GM12878 (cell line): ENCODE data around the gene RPRD1B. TPM values are rescaled to one million over a fixed set of nuclear protein-coding genes. Genes with fewer than 3 reads are reported as not detected.

Source experiments
- ATAC-seq: fragments of 200-7000 bp; cut with Tn5 transposase; 3 replicates; pipeline ENCODE4 v1.9.1; 2020; ENCODE audit warnings: mild to moderate bottlenecking, moderate library complexity
- BruUV-seq: library from RNA; stranded (reverse); fragments of 400-500 nt; replicated peaks from 2 replicates; lab custom pipeline; 2021; lab: Mats Ljungman, UMichigan
- CTCF ChIA-PET: fragments of 300-600 bp; sonication (Branson Sonifier 250); formaldehyde crosslinking; extraction: SDS; loops from one replicate; lab custom pipeline; 2021; ENCODE audit warnings: inconsistent platforms; lab: Yijun Ruan, JAX
- POLR2A ChIA-PET: fragments of 350-600 bp; formaldehyde crosslinking; extraction: SDS; loops from one replicate; lab custom pipeline; 2021; ENCODE audit warnings: inconsistent platforms; lab: Charles Lee
- RAD21 ChIA-PET: fragments of 300-600 bp; sonication (Branson Sonifier 250); formaldehyde crosslinking; loops from one replicate; lab custom pipeline; 2023; ENCODE audit warnings: antibody characterized with exemption; ENCODE audit not compliant: unreplicated experiment; lab: Charles Lee
- SMC1A ChIA-PET: fragments of 300-600 bp; sonication (Branson Sonifier 250); formaldehyde crosslinking; loops from one replicate; lab custom pipeline; 2023; ENCODE audit not compliant: unreplicated experiment, uncharacterized antibody; lab: Charles Lee
- DNase-seq: peaks from one replicate; pipeline ENCODE4 v3.0.0-alpha.2; 2011; ENCODE audit warnings: low read depth, low spot score
- FAIRE-seq: peaks from 3 replicates; lab custom pipeline; 2011; peaks lifted over from hg19 to GRCh38; lab: Jason Lieb, UNC
- H2AFZ ChIP-seq: 2 replicates; pipeline ENCODE4 v1.6.0; 2011; ENCODE audit warnings: low read depth, low read length, control low read depth; ENCODE audit not compliant: control insufficient read depth
- H3K27ac ChIP-seq: 2 replicates; pipeline ENCODE4 v1.5.1; 2011; ENCODE audit warnings: control low read depth; ENCODE audit not compliant: control insufficient read depth, insufficient read depth
- H3K27me3 ChIP-seq, 2 experiments: replicated peaks in 1 of 2; 2 replicates each; pipeline versions ENCODE4 v1.6.0 to v1.6.1; 2011; ENCODE audit warnings: low read length in 1 of 2; ENCODE audit not compliant: control insufficient read depth in 2 of 2, insufficient read depth in 2 of 2
- H3K36me3 ChIP-seq, 2 experiments: 2 replicates each; pipeline ENCODE4 v1.5.1; 2011; ENCODE audit warnings: low read length in 1 of 2; ENCODE audit not compliant: control insufficient read depth in 2 of 2, insufficient read depth in 2 of 2
- H3K4me1 ChIP-seq: 2 replicates; pipeline ENCODE4 v1.6.1; 2011; ENCODE audit warnings: mild to moderate bottlenecking, low read length, moderate library complexity, mixed read lengths; ENCODE audit not compliant: control insufficient read depth, insufficient read depth
- H3K4me2 ChIP-seq: 2 replicates; pipeline ENCODE4 v1.6.0; 2011; ENCODE audit warnings: control low read depth; ENCODE audit not compliant: control insufficient read depth, insufficient read depth
- H3K4me3 ChIP-seq: fragments of 200-600 bp; sonication (generic); 2 replicates; pipeline ENCODE4 v1.5.1; 2016
- H3K79me2 ChIP-seq: 2 replicates; pipeline ENCODE4 v1.6.0; 2011; ENCODE audit warnings: low read length; ENCODE audit not compliant: control insufficient read depth, insufficient read depth
- H3K9ac ChIP-seq: 2 replicates; pipeline ENCODE4 v1.8.0; 2011; ENCODE audit warnings: low read length, control low read depth, mixed read lengths; ENCODE audit not compliant: control insufficient read depth, insufficient read depth
- H3K9me3 ChIP-seq: replicated peaks from 3 replicates; pipeline ENCODE4 v1.5.1; 2011; ENCODE audit warnings: mild to moderate bottlenecking, low read length; ENCODE audit not compliant: control insufficient read depth, insufficient read depth
- H4K20me1 ChIP-seq: 2 replicates; pipeline ENCODE4 v1.6.0; 2011; ENCODE audit not compliant: control insufficient read depth, insufficient read depth
- CBX3 ChIP-seq: fragments of 200-600 bp; sonication (generic); IDR thresholded peaks from 2 replicates; pipeline ENCODE4 v1.6.1; 2016; ENCODE audit warnings: low read depth, borderline replicate concordance
- CBX5 ChIP-seq: sonication (generic); IDR thresholded peaks from 2 replicates; pipeline ENCODE4 v1.6.1; 2016; ENCODE audit warnings: low read depth, moderate library complexity, mild to moderate bottlenecking, inconsistent platforms
- DPF2 ChIP-seq: fragments of 450-650 bp; IDR thresholded peaks from 2 replicates; pipeline ENCODE4 v1.6.1; 2017; ENCODE audit warnings: mild to moderate bottlenecking
- EED ChIP-seq: sonication (generic); IDR thresholded peaks from 2 replicates; pipeline ENCODE4 v1.6.1; 2016; ENCODE audit warnings: antibody characterized with exemption, low read depth
- ETV6 ChIP-seq, 2 experiments: fragments of 450-650 bp in 1 of 2; IDR thresholded peaks in 1 of 2; conservative IDR thresholded peaks in 1 of 2; 2 replicates each; pipeline ENCODE4 v1.6.1; 2014; ENCODE audit warnings: antibody characterized with exemption in 1 of 2, borderline replicate concordance in 1 of 2, low read depth in 1 of 2, mild to moderate bottlenecking in 1 of 2, moderate library complexity in 1 of 2
- EZH2 ChIP-seq: IDR thresholded peaks from 2 replicates; pipeline ENCODE4 v1.6.1; 2012; ENCODE audit warnings: low read depth, mild to moderate bottlenecking, control low read depth, inconsistent platforms, low read length, borderline replicate concordance; ENCODE audit not compliant: control insufficient read depth
- MYC ChIP-seq: IDR thresholded peaks from 2 replicates; pipeline ENCODE4 v1.6.1; 2011; ENCODE audit warnings: mild to moderate bottlenecking, low read length, moderate library complexity, inconsistent platforms; ENCODE audit not compliant: insufficient read depth, insufficient replicate concordance, insufficient read length, severe bottlenecking
- NBN ChIP-seq: fragments of 450-650 bp; IDR thresholded peaks from 2 replicates; pipeline ENCODE4 v1.6.1; 2016
- NR2F1 ChIP-seq: fragments of 450-650 bp; conservative IDR thresholded peaks from 2 replicates; pipeline ENCODE4 v1.6.1; 2017; ENCODE audit warnings: mild to moderate bottlenecking
- PML ChIP-seq: IDR thresholded peaks from 2 replicates; pipeline ENCODE4 v1.6.1; 2012; ENCODE audit warnings: low read length, inconsistent platforms
- RB1 ChIP-seq: fragments of 450-650 bp; formaldehyde crosslinking; IDR thresholded peaks from 2 replicates; pipeline ENCODE4 v1.6.1; 2017; ENCODE audit warnings: mild to moderate bottlenecking, borderline replicate concordance
- RBBP5 ChIP-seq: fragments of 200-600 bp; sonication (generic); conservative IDR thresholded peaks from 2 replicates; pipeline ENCODE4 v1.6.1; 2016
- RFX5 ChIP-seq: IDR thresholded peaks from 2 replicates; pipeline ENCODE4 v1.6.1; 2011; ENCODE audit warnings: low read depth, low read length, improper control_type of control experiment
- SRF ChIP-seq, 2 experiments: IDR thresholded peaks; 2 replicates each; pipeline ENCODE4 v1.6.1; 2011; ENCODE audit warnings: low read depth in 2 of 2, low read length in 2 of 2, mild to moderate bottlenecking in 1 of 2, moderate library complexity in 1 of 2
- TCF7 ChIP-seq: IDR thresholded peaks from 2 replicates; pipeline ENCODE4 v1.6.1; 2014; ENCODE audit warnings: antibody characterized with exemption, borderline replicate concordance
- ZNF622 ChIP-seq: fragments of 450-650 bp; IDR thresholded peaks from 2 replicates; pipeline ENCODE4 v1.6.1; 2017; ENCODE audit warnings: mild to moderate bottlenecking, inconsistent platforms
- whole genome bisulfite sequencing: methylation state at CpG from one replicate; pipeline ENCODE4 v1.1.6; 2016; ENCODE audit warnings: low lambda C conversion rate; ENCODE audit not compliant: insufficient replicate concordance, insufficient coverage; ENCODE audit errors: missing lambda C conversion rate; 5-methylcytosine and 5-hydroxymethylcytosine counted together
- in situ Hi-C: fragments of 300-500 bp; cut with MboI; formaldehyde crosslinking; loops from 9 replicates; pipeline ENCODE4 v1.14.3; 2018; ENCODE audit warnings: mixed read lengths
- intact Hi-C: fragments of 100-400 bp; cut with micrococcal nuclease; formaldehyde crosslinking; loops from one replicate; pipeline ENCODE4 v1.14.2; 2022; ENCODE audit not compliant: unreplicated experiment
- polyA plus RNA-seq, 11 experiments: library from polyadenylated mRNA; depleted of rRNA in 4 of 11; unstranded in 6 of 11; stranded (reverse) in 5 of 11; fragments of >200 nt; fragmentation: Nextera tagmentation in 4 of 11; fragmentation: Illumina TruSeq in 1 of 11; extraction: Ambion mirVana in 4 of 11; extraction: Trizol in 1 of 11; gene quantifications; 1 replicate in 1 of 11; 2 replicates in 10 of 11; pipeline versions ENCODE4 v1.2.1 to v1.2.3, GENCODE V29; 2011 to 2016; ENCODE audit warnings: inconsistent platforms in 2 of 11, missing spikeins in 2 of 11, low read depth in 1 of 11
- total RNA-seq, 4 experiments: library from RNA; depleted of rRNA in 3 of 4; stranded (reverse); fragments of >200 nt in 3 of 4; fragmentation: Illumina TruSeq in 1 of 4; extraction: Trizol in 1 of 4; gene quantifications; 2 replicates each; pipeline versions ENCODE4 v1.2.1 to v1.2.3, GENCODE V29; 2013 to 2021
- TF ChIP-seq, protein P1 (sequence below): fragments of 450-650 bp; IDR thresholded peaks from 2 replicates; pipeline ENCODE4 v1.6.1; 2016; ENCODE audit warnings: mild to moderate bottlenecking, moderate library complexity, borderline replicate concordance
- TF ChIP-seq, protein P2 (sequence below): IDR thresholded peaks from 2 replicates; pipeline ENCODE4 v1.6.1; 2012; ENCODE audit warnings: low read depth, low read length, improper control_type of control experiment

Gene RPRD1B
- total and polyA plus RNA-seq, 10 of the 15 experiments (the other 5 are each of a cell fraction or from before 2014, with no cell fraction given): 5.2 to 40.2 (median 30.0) TPM

DNA sequence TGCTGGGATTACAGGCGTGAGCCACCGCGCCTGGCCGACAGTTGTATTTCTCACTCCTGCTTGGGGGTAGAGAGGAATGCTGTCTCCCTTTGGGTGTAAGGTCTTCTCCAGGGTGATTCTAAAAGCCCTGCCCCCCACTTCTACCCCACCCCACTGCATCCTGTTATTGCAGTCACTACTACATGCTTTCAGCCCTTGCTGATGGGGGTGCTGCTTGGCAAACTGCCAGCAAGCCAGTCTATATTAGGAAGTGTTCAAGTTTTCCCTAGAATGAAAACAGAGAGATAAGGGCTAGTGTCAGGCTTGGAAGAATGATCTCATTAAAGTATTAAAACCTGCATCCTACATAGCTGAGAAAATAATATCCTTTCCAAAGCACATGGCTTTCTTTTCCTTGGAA, 31.6 kb upstream of the RPRD1B start:
- H4K20me1 ChIP-seq: no peaks in the 10 kb centered on the region
- H3K4me1 ChIP-seq: no peaks in the 10 kb centered on the region
- in situ Hi-C loops: no loop called here
- no peaks in the 10 kb centered on the region for H3K79me2 ChIP-seq
- CTCF ChIA-PET: interaction anchor here (0.6 to 1.1 kb wide), 2 partner anchors 386 to 1323 kb away, joined by 3 read pairs; no protein-coding TSS in a partner anchor
- no peak overlapping the region for H3K27ac ChIP-seq
- no peak for FAIRE-seq
- no peak overlapping the region for H3K9ac ChIP-seq
- POLR2A ChIA-PET: no interaction called here
- BruUV-seq: no TSS peak
- no peak overlapping the region for H2AFZ ChIP-seq
- H3K27me3 ChIP-seq: no peaks in the 10 kb centered on the region
- no peaks in the 10 kb centered on the region for H3K9me3 ChIP-seq
- no peak for TF ChIP-seq DPF2
- no peak for TF ChIP-seq ETV6 (conservative IDR thresholded peaks at IDR 0.05 in 1 of 2, IDR thresholded peaks at IDR 0.05 in 1 of 2; ENCODE audit: borderline replicate concordance in 1 of 2, low read depth in 1 of 2)
- TF ChIP-seq, protein P1, sequence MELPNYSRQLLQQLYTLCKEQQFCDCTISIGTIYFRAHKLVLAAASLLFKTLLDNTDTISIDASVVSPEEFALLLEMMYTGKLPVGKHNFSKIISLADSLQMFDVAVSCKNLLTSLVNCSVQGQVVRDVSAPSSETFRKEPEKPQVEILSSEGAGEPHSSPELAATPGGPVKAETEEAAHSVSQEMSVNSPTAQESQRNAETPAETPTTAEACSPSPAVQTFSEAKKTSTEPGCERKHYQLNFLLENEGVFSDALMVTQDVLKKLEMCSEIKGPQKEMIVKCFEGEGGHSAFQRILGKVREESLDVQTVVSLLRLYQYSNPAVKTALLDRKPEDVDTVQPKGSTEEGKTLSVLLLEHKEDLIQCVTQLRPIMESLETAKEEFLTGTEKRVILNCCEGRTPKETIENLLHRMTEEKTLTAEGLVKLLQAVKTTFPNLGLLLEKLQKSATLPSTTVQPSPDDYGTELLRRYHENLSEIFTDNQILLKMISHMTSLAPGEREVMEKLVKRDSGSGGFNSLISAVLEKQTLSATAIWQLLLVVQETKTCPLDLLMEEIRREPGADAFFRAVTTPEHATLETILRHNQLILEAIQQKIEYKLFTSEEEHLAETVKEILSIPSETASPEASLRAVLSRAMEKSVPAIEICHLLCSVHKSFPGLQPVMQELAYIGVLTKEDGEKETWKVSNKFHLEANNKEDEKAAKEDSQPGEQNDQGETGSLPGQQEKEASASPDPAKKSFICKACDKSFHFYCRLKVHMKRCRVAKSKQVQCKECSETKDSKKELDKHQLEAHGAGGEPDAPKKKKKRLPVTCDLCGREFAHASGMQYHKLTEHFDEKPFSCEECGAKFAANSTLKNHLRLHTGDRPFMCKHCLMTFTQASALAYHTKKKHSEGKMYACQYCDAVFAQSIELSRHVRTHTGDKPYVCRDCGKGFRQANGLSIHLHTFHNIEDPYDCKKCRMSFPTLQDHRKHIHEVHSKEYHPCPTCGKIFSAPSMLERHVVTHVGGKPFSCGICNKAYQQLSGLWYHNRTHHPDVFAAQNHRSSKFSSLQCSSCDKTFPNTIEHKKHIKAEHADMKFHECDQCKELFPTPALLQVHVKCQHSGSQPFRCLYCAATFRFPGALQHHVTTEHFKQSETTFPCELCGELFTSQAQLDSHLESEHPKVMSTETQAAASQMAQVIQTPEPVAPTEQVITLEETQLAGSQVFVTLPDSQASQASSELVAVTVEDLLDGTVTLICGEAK: no peak
- no peak for TF ChIP-seq TCF7
- no peak for TF ChIP-seq ZNF622
- TF ChIP-seq, protein P2, sequence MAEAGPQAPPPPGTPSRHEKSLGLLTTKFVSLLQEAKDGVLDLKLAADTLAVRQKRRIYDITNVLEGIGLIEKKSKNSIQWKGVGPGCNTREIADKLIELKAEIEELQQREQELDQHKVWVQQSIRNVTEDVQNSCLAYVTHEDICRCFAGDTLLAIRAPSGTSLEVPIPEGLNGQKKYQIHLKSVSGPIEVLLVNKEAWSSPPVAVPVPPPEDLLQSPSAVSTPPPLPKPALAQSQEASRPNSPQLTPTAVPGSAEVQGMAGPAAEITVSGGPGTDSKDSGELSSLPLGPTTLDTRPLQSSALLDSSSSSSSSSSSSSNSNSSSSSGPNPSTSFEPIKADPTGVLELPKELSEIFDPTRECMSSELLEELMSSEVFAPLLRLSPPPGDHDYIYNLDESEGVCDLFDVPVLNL: no peak
- no peak for TF ChIP-seq RBBP5
- no peak for TF ChIP-seq NR2F1
- no peak for TF ChIP-seq RB1
- no peak for TF ChIP-seq EED
- no peak for TF ChIP-seq PML
- TF ChIP-seq SRF (IDR thresholded peaks at IDR 0.05; ENCODE audit: low read depth in 2 of 2, low read length in 2 of 2): no peak
- TF ChIP-seq CBX5: no peak
- TF ChIP-seq MYC: no peak
- no peak for TF ChIP-seq NBN
- no peak for TF ChIP-seq RFX5
- TF ChIP-seq EZH2: no peak
- TF ChIP-seq CBX3: no peak
- no peak overlapping the region for H3K4me3 ChIP-seq
- SMC1A ChIA-PET: interaction anchor here (0.9 kb wide), 1 partner anchor 9 kb away, joined by 4 read pairs; no protein-coding TSS in a partner anchor
- WGBS: 98% methylated on average over 4 of the region's 4 CpGs
- RAD21 ChIA-PET: no interaction called here
- intact Hi-C loops: no loop called here
- H3K4me2 ChIP-seq: no peak overlapping the region
- ATAC-seq: no peak
- H3K36me3 ChIP-seq: peaks cover 13 to 14% of the 10 kb centered on the region in 2 experiments
- no peak for DNase-seq
